K562 (cell line): ENCODE data around the gene LYVE1. TPM values are rescaled to one million over a fixed set of nuclear protein-coding genes. Genes with fewer than 3 reads are reported as not detected.

Experiments
- CBFB ChIP-seq: sonication (generic); formaldehyde crosslinking; IDR thresholded peaks from 2 replicates; pipeline ENCODE4 v1.4.0; 2020; ENCODE audit warnings: mild to moderate bottlenecking, missing genetic modification reagents
- FIP1L1 ChIP-seq: fragments of 200-400 bp; formaldehyde crosslinking; IDR thresholded peaks from 2 replicates; pipeline ENCODE4 v1.6.1; 2018; ENCODE audit warnings: mild to moderate bottlenecking, low read depth, low read length; ENCODE audit not compliant: poor library complexity, severe bottlenecking
- KDM5B ChIP-seq: fragments of 200-600 bp; sonication (generic); IDR thresholded peaks from 2 replicates; pipeline ENCODE4 v1.6.1; 2012; ENCODE audit warnings: low read depth, mild to moderate bottlenecking, moderate library complexity, low read length, control low read depth, inconsistent platforms; ENCODE audit not compliant: insufficient replicate concordance
- RBBP5 ChIP-seq: fragments of 200-600 bp; sonication (generic); IDR thresholded peaks from 2 replicates; pipeline ENCODE4 v1.6.1; 2012; ENCODE audit warnings: borderline replicate concordance, mild to moderate bottlenecking, low read length, control low read depth, inconsistent platforms; ENCODE audit not compliant: insufficient read depth, poor library complexity, severe bottlenecking
- SUPT5H ChIP-seq: fragments of 450-650 bp; IDR thresholded peaks from 2 replicates; pipeline ENCODE4 v1.6.1; 2016
- TEAD4 ChIP-seq, 2 experiments: sonication (generic) in 1 of 2; formaldehyde crosslinking in 1 of 2; IDR thresholded peaks; 2 replicates each; pipeline versions ENCODE4 v1.6.1 to v1.8.0; 2012 to 2022; ENCODE audit warnings: borderline replicate concordance in 1 of 2, inconsistent platforms in 1 of 2, low read length in 1 of 2, mild to moderate bottlenecking in 1 of 2, missing genetic modification reagents in 1 of 2
- TFAM ChIP-seq: fragments of 250-450 bp; sonication (Bioruptor Pico); conservative IDR thresholded peaks from 2 replicates; pipeline ENCODE4 v1.5.0; 2021; ENCODE audit warnings: mild to moderate bottlenecking, moderate library complexity
- YY1 ChIP-seq, 3 experiments: IDR thresholded peaks; 2 replicates each; pipeline ENCODE4 v1.6.1; 2011; ENCODE audit warnings: low read length in 2 of 3, mild to moderate bottlenecking in 2 of 3, moderate library complexity in 2 of 3, borderline replicate concordance in 1 of 3, control low read depth in 1 of 3, low read depth in 1 of 3; ENCODE audit not compliant: insufficient read depth in 3 of 3, insufficient replicate concordance in 2 of 3, control insufficient read depth in 1 of 3, insufficient read length in 1 of 3; ENCODE audit errors: extremely low read depth in 1 of 3
- ZNF175 ChIP-seq: fragments of 200-800 bp; sonication (Bioruptor generic); IDR thresholded peaks from 2 replicates; pipeline ENCODE4 v1.6.1; 2016; ENCODE audit warnings: low read depth, mild to moderate bottlenecking, missing genetic modification characterization, missing compliant biosample characterization
- ZNF212 ChIP-seq: fragments of 450-650 bp; formaldehyde crosslinking; IDR thresholded peaks from 2 replicates; pipeline ENCODE4 v1.4.0; 2020; ENCODE audit warnings: mild to moderate bottlenecking
- ZNF24 ChIP-seq: fragments of 450-650 bp; IDR thresholded peaks from 2 replicates; pipeline ENCODE4 v1.6.1; 2016
- ZSCAN32 ChIP-seq: fragments of 450-650 bp; formaldehyde crosslinking; IDR thresholded peaks from 2 replicates; pipeline ENCODE4 v1.4.0; 2020; ENCODE audit warnings: mild to moderate bottlenecking, moderate library complexity
- polyA plus RNA-seq, 8 experiments: library from polyadenylated mRNA; depleted of rRNA in 4 of 8; stranded (reverse) in 5 of 8; unstranded in 3 of 8; fragments of >200 nt; fragmentation: Nextera tagmentation in 2 of 8; fragmentation: Illumina TruSeq in 1 of 8; extraction: Ambion mirVana in 2 of 8; extraction: Trizol in 1 of 8; gene quantifications; 2 replicates each; pipeline versions ENCODE4 v1.2.1 to v1.2.3, GENCODE V29; 2011 to 2014; ENCODE audit warnings: inconsistent platforms in 1 of 8, missing spikeins in 1 of 8
- total RNA-seq, 7 experiments: library from RNA; depleted of rRNA in 6 of 7; stranded (reverse); fragments of >200 nt in 6 of 7; fragmentation: Illumina TruSeq in 2 of 7; extraction: Trizol in 2 of 7; gene quantifications; 2 replicates each; pipeline versions ENCODE4 v1.2.1 to v1.2.3, GENCODE V29; 2011 to 2021; ENCODE audit warnings: low replicate concordance in 1 of 7
- TF ChIP-seq, protein P1 (sequence below), 2 experiments: fragments of 150-350 bp in 1 of 2; IDR thresholded peaks; 2 replicates each; pipeline ENCODE4 v1.6.1; 2012 to 2016; ENCODE audit warnings: low read depth in 2 of 2, low read length in 2 of 2, mild to moderate bottlenecking in 1 of 2, moderate library complexity in 1 of 2
- TF ChIP-seq, protein P2 (sequence below): sonication (generic); formaldehyde crosslinking; IDR thresholded peaks from 2 replicates; pipeline ENCODE4 v1.8.1; 2023; ENCODE audit warnings: mild to moderate bottlenecking, missing genetic modification reagents
- TF ChIP-seq, protein P3 (sequence below), 2 experiments: fragments of 450-650 bp in 1 of 2; IDR thresholded peaks; 2 replicates each; pipeline ENCODE4 v1.6.1; 2011 to 2017; ENCODE audit warnings: low read depth in 2 of 2, antibody characterized with exemption in 1 of 2, borderline replicate concordance in 1 of 2, low read length in 1 of 2, mild to moderate bottlenecking in 1 of 2, mixed read lengths in 1 of 2; ENCODE audit not compliant: control insufficient read depth in 1 of 2

LYVE1 gene
- total and polyA plus RNA-seq, 9 of the 15 experiments (the other 6 are each of a cell fraction or from before 2014, with no cell fraction given) = 0.06 to 1.1 (median 0.14) TPM; not detected in 1

DNA sequence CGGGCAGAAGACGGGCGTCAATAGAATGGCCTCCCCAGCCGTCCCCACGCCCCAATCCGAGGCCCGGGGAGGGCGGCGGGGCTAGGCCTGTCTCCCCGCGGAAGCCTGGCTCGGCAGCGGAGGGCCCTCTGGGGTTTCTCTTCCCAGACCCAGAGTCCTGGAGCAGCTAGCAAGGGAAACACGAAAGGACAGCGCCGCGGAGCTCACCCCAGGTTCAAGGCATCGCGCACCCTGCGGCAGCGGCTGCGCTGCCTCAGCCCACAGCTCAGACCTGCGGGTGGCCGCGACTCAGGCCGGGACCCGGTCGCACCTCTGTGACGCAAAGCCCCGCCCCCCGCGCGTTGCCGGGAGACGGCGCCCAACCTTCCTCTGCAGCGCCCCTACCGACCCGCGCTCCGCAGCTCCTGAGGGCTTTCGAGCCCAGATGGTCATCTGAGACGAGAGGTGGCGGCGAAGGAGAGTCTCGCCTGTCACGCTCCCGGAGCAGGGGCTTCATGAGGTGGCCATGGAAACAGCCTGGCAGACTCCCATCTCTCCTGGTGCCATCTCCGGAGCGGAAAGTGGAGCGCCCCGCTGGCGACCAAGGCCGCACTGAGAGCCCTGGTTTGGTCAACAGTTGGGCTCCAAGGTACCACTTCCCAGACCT is 27.4 kb downstream of the LYVE1 start, which contains the start of gene RNF141 (continued):
- TF ChIP-seq FIP1L1 (peak; percentile 42), ZNF212 (CRISPR knock-in tag) (0 out of 2 replicates have a peak, but pooled peaks have one; percentile 21), ZNF175 (CRISPR knock-in tag) (0 out of 2 replicates have a peak, but pooled peaks have one; percentile 62), RBBP5 (peak; percentile 95), SUPT5H (peak; percentile 94), CBFB (CRISPR knock-in tag) (no peak), ZSCAN32 (CRISPR knock-in tag) (no peak), TEAD4 (IDR thresholded peaks at IDR 0.05; ENCODE audit: low read length) (0 out of 2 replicates have a peak, but pooled peaks have one; percentile 10), TEAD4 (CRISPR knock-in tag; IDR thresholded peaks at IDR 0.05; ENCODE audit: borderline replicate concordance) (no peak), YY1 (IDR thresholded peaks at IDR 0.05; ENCODE audit: borderline replicate concordance in 1 of 3, control insufficient read depth in 1 of 3, extremely low read depth in 1 of 3, insufficient read depth in 3 of 3, insufficient read length in 1 of 3, insufficient replicate concordance in 2 of 3, low read depth in 1 of 3, low read length in 2 of 3) (peak in 1 of 3 experiments; percentile 69), TFAM (CRISPR knock-in tag) (no peak), KDM5B (peak; percentile 97), ZNF24 (0 out of 2 replicates have a peak, but pooled peaks have one; percentile 30)
- TF ChIP-seq, protein P1, sequence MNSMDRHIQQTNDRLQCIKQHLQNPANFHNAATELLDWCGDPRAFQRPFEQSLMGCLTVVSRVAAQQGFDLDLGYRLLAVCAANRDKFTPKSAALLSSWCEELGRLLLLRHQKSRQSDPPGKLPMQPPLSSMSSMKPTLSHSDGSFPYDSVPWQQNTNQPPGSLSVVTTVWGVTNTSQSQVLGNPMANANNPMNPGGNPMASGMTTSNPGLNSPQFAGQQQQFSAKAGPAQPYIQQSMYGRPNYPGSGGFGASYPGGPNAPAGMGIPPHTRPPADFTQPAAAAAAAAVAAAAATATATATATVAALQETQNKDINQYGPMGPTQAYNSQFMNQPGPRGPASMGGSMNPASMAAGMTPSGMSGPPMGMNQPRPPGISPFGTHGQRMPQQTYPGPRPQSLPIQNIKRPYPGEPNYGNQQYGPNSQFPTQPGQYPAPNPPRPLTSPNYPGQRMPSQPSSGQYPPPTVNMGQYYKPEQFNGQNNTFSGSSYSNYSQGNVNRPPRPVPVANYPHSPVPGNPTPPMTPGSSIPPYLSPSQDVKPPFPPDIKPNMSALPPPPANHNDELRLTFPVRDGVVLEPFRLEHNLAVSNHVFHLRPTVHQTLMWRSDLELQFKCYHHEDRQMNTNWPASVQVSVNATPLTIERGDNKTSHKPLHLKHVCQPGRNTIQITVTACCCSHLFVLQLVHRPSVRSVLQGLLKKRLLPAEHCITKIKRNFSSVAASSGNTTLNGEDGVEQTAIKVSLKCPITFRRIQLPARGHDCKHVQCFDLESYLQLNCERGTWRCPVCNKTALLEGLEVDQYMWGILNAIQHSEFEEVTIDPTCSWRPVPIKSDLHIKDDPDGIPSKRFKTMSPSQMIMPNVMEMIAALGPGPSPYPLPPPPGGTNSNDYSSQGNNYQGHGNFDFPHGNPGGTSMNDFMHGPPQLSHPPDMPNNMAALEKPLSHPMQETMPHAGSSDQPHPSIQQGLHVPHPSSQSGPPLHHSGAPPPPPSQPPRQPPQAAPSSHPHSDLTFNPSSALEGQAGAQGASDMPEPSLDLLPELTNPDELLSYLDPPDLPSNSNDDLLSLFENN (IDR thresholded peaks at IDR 0.05; ENCODE audit: low read depth in 2 of 2, low read length in 2 of 2) = peak in 1 of 2 experiments; percentile 76; a peak in 1 of 4 replicates
- TF ChIP-seq, protein P2, sequence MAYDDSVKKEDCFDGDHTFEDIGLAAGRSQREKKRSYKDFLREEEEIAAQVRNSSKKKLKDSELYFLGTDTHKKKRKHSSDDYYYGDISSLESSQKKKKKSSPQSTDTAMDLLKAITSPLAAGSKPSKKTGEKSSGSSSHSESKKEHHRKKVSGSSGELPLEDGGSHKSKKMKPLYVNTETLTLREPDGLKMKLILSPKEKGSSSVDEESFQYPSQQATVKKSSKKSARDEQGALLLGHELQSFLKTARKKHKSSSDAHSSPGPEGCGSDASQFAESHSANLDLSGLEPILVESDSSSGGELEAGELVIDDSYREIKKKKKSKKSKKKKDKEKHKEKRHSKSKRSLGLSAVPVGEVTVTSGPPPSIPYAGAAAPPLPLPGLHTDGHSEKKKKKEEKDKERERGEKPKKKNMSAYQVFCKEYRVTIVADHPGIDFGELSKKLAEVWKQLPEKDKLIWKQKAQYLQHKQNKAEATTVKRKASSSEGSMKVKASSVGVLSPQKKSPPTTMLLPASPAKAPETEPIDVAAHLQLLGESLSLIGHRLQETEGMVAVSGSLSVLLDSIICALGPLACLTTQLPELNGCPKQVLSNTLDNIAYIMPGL (CRISPR knock-in tag) = 0 out of 2 replicates have a peak, but pooled peaks have one; percentile 48
- TF ChIP-seq, protein P3, sequence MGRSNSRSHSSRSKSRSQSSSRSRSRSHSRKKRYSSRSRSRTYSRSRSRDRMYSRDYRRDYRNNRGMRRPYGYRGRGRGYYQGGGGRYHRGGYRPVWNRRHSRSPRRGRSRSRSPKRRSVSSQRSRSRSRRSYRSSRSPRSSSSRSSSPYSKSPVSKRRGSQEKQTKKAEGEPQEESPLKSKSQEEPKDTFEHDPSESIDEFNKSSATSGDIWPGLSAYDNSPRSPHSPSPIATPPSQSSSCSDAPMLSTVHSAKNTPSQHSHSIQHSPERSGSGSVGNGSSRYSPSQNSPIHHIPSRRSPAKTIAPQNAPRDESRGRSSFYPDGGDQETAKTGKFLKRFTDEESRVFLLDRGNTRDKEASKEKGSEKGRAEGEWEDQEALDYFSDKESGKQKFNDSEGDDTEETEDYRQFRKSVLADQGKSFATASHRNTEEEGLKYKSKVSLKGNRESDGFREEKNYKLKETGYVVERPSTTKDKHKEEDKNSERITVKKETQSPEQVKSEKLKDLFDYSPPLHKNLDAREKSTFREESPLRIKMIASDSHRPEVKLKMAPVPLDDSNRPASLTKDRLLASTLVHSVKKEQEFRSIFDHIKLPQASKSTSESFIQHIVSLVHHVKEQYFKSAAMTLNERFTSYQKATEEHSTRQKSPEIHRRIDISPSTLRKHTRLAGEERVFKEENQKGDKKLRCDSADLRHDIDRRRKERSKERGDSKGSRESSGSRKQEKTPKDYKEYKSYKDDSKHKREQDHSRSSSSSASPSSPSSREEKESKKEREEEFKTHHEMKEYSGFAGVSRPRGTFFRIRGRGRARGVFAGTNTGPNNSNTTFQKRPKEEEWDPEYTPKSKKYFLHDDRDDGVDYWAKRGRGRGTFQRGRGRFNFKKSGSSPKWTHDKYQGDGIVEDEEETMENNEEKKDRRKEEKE (IDR thresholded peaks at IDR 0.05; ENCODE audit: borderline replicate concordance in 1 of 2, control insufficient read depth in 1 of 2, low read depth in 2 of 2, low read length in 1 of 2) = no peak
